ENCODE results near the gene PIK3C2G. TPM values are rescaled to one million over a fixed set of nuclear protein-coding genes. Genes with fewer than 3 reads are reported as not detected.

The PIK3C2G gene
- total RNA-seq, 1 experiment from 2014 or later = not detected

- Histone ChIP-seq H4K20me1 (ENCODE audit: control insufficient read depth, insufficient read depth, insufficient read length) (no peaks in the 10 kb centered on the region), H3K27ac (ENCODE audit: insufficient read length, low read depth, low read length) (no peak overlapping the region), H3K79me1 (ENCODE audit: insufficient read depth, low read depth, low read length, poor library complexity, severe bottlenecking) (no peaks in the 10 kb centered on the region), H2BK12ac (ENCODE audit: insufficient read length, low read depth, low read length) (no peak overlapping the region), H4K91ac (ENCODE audit: insufficient read length, low read depth, low read length) (no peak overlapping the region), H4K5ac (ENCODE audit: insufficient read length, low read depth, low read length) (no peak overlapping the region), H2AFZ (ENCODE audit: low read length) (no peak overlapping the region), H3K14ac (ENCODE audit: insufficient read depth, low read length) (no peak overlapping the region), H3K9me3 (ENCODE audit: control insufficient read depth, low read depth, low read length) (no peaks in the 10 kb centered on the region), H2BK15ac (ENCODE audit: low read depth, low read length) (no peak overlapping the region), H3K4me1 (ENCODE audit: insufficient read depth, low read length) (no peaks in the 10 kb centered on the region), H2BK20ac (ENCODE audit: low read depth, low read length, poor library complexity, severe bottlenecking) (no peak overlapping the region), H3K56ac (ENCODE audit: insufficient read length, low read depth, low read length) (no peak overlapping the region), H3K9ac (ENCODE audit: extremely low read depth, insufficient read length, low read length) (no peak overlapping the region), H2BK120ac (ENCODE audit: low read depth, low read length, poor library complexity, severe bottlenecking) (no peak overlapping the region), H3K4me2 (ENCODE audit: insufficient read depth, insufficient read length, low read length) (no peak overlapping the region), H3K18ac (ENCODE audit: insufficient read length, low read depth, low read length) (no peak overlapping the region), H3K23me2 (ENCODE audit: insufficient read length, low read depth, low read length, poor library complexity, severe bottlenecking) (no peaks in the 10 kb centered on the region), H2AK5ac (ENCODE audit: insufficient read length, low read length) (no peak overlapping the region), H3K4ac (ENCODE audit: low read depth, low read length) (no peak overlapping the region), H3K23ac (ENCODE audit: insufficient read length, low read depth, low read length) (no peak overlapping the region), H3K27me3 (ENCODE audit: insufficient read depth, low read length) (no peaks in the 10 kb centered on the region), H3K79me2 (ENCODE audit: insufficient read depth, low read length) (no peaks in the 10 kb centered on the region), H4K8ac (replicated peaks; ENCODE audit: insufficient read length, low read depth, low read length) (no peak overlapping the region), H3T11ph (ENCODE audit: low read length) (no peak overlapping the region), H2BK5ac (ENCODE audit: insufficient read length, low read length) (no peak overlapping the region)
- no peaks in the 10 kb centered on the region for H3K27me3 Mint-ChIP-seq (ENCODE audit: low read depth)
- H3K27ac Mint-ChIP-seq = no peak overlapping the region
- DNase-seq = no peak
- H3K4me3 Mint-ChIP-seq = no peak overlapping the region
- no CpG with 5 or more reads among the region's 1 CpG for WGBS (ENCODE audit: extremely low coverage, insufficient read length, low lambda C conversion rate)
- TF ChIP-seq, protein P1, sequence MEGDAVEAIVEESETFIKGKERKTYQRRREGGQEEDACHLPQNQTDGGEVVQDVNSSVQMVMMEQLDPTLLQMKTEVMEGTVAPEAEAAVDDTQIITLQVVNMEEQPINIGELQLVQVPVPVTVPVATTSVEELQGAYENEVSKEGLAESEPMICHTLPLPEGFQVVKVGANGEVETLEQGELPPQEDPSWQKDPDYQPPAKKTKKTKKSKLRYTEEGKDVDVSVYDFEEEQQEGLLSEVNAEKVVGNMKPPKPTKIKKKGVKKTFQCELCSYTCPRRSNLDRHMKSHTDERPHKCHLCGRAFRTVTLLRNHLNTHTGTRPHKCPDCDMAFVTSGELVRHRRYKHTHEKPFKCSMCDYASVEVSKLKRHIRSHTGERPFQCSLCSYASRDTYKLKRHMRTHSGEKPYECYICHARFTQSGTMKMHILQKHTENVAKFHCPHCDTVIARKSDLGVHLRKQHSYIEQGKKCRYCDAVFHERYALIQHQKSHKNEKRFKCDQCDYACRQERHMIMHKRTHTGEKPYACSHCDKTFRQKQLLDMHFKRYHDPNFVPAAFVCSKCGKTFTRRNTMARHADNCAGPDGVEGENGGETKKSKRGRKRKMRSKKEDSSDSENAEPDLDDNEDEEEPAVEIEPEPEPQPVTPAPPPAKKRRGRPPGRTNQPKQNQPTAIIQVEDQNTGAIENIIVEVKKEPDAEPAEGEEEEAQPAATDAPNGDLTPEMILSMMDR (conservative IDR thresholded peaks at IDR 0.05) = no peak
- no peaks in the 10 kb centered on the region for H3K9me3 Mint-ChIP-seq
- no peaks in the 10 kb centered on the region for H3K4me1 Mint-ChIP-seq
- H3K36me3 Mint-ChIP-seq (ENCODE audit: insufficient read depth in 1 of 3, low read depth in 3 of 3) = no peaks in the 10 kb centered on the region
Observed at GRCh38 chr12:18564306-18564705, 303.0 kb downstream of the PIK3C2G start.
